Heart right ventricle (tissue), 16 donors: ENCODE measurements around the gene MAL. TPM values are rescaled to one million over a fixed set of nuclear protein-coding genes. Genes with fewer than 3 reads are reported as not detected.

ENCODE experiments used
- ATAC-seq, 8 donors: fragments of 200-7000 bp; cut with Tn5 transposase; one replicate each; pipeline ENCODE4 v1.9.1; 2020; ENCODE audit warnings: mild to moderate bottlenecking in 8 of 8, moderate library complexity in 8 of 8, moderate number of reproducible peaks in 1 of 8
- DNase-seq, 2 donors: peaks; one replicate each; pipeline ENCODE4 v3.0.0-alpha.2; 2020
- H3K27ac ChIP-seq, 10 donors: fragments of 200-600 bp; sonication (generic) in 2 of 10; one replicate each; pipeline versions ENCODE4 v1.5.0 to v1.8.0; 2020 to 2022; ENCODE audit warnings: mild to moderate bottlenecking in 3 of 10
- H3K27me3 ChIP-seq, 7 donors: fragments of 200-600 bp; one replicate each; pipeline ENCODE4 v1.8.0; 2021 to 2022; ENCODE audit warnings: mild to moderate bottlenecking in 2 of 7
- H3K36me3 ChIP-seq, 9 donors: fragments of 200-600 bp; sonication (generic) in 1 of 9; one replicate each; pipeline versions ENCODE4 v1.5.0 to v1.8.0; 2020 to 2022; ENCODE audit warnings: mild to moderate bottlenecking in 2 of 9
- H3K4me1 ChIP-seq, 9 donors: fragments of 200-600 bp; sonication (generic) in 1 of 9; one replicate each; pipeline versions ENCODE4 v1.5.0 to v1.8.0; 2020 to 2022; ENCODE audit warnings: mild to moderate bottlenecking in 4 of 9
- H3K4me3 ChIP-seq, 10 donors: fragments of 200-600 bp; sonication (generic) in 2 of 10; one replicate each; pipeline versions ENCODE4 v1.5.0 to v1.8.0; 2020 to 2022; ENCODE audit warnings: mild to moderate bottlenecking in 7 of 10, moderate library complexity in 2 of 10
- H3K9me3 ChIP-seq, 11 donors: fragments of 200-600 bp in 10 of 11; sonication (generic) in 2 of 11; one replicate each; pipeline versions ENCODE4 v1.5.0 to v1.8.0; 2013 to 2022; ENCODE audit warnings: mild to moderate bottlenecking in 2 of 11, control low read depth in 1 of 11, moderate library complexity in 1 of 11
- CTCF ChIP-seq, 9 donors: fragments of 200-600 bp; sonication (generic) in 2 of 9; IDR thresholded peaks; one replicate each; pipeline versions ENCODE4 v1.5.0 to v1.8.0; 2021 to 2022; ENCODE audit warnings: antibody characterized with exemption in 9 of 9, mild to moderate bottlenecking in 5 of 9, moderate library complexity in 1 of 9
- WGBS, 2 donors: extraction: QIAGEN DNeasy Blood & Tissue Kit; methylation state at CpG; one replicate each; pipeline ENCODE4 v1.1.7; 2013; ENCODE audit warnings: inconsistent platforms in 1 of 2; 5-methylcytosine and 5-hydroxymethylcytosine counted together
- intact Hi-C, 10 donors: fragments of 100-400 bp; cut with DNase I; formaldehyde crosslinking; loops; one replicate each; pipeline versions ENCODE4 v1.11.1 to v1.14.2; 2022
- polyA plus RNA-seq, 2 donors: library from polyadenylated mRNA; stranded (reverse); fragments of 200-250 nt; gene quantifications; one replicate each; pipeline ENCODE4 v1.2.3, GENCODE V29; 2013
- total RNA-seq, 10 donors: library from RNA; stranded (reverse); fragmentation: NEBNext Ultra II Directional in 3 of 10; extraction: Animal tissue kit (Norgen Biotek cat#: 25700) in 3 of 10; gene quantifications; one replicate each; pipeline versions ENCODE4 v1.2.1 to v1.2.4, GENCODE V29; 2021 to 2023
- donor health status: Arrhythmogenic right ventricular cardiomyopathy.
- donor health status: ischemic (EF 13 %, LVEDD 7.1; RV severe dilation, severe dysfunction).
- donor health status: healthy with polysubstance abuse.
- donor health status: DM: no; HTN: yes; CAD: no.
- donor health status: DM: no; HTN: no; CAD: no.
- donor health status: ischemic (EF 25% LVEDD 6.9; RV normal size, moderate dysfunction).
- donor health status: ischemic (EF 25% LVEDD 5.7; RV mildly dilated, moderate dysfunction).
- donor health status: healthy.
- donor health status: DM: yes; HTN: yes; CAD: no.
- donor health status: Ischemic cardiomyopathy.
- donor health status: ischemic (EF 35%, LVEDD 5.7; RV mildly dilated, moderate dysfunction).
- donor health status: nonischemic (EF 11% LVEDD 7.7; RV severe dilation, severe dysfunction).
- donor health status: DM: yes; HTN: yes; CAD: no.
- donor health status: PGD.
- donor health status: ischemic (EF 29% LVEDD 5.4; RV normal size, mild dysfunction).
- donor health status: nonischemic (EF 23%, LVEDD 6.1; RV moderate dilation, normal function).

MAL gene
- total and polyA plus RNA-seq, 12 donors = 1.5 to 10.5 (median 3.6) TPM

- no peak for TF ChIP-seq CTCF (IDR thresholded peaks at IDR 0.05)
- peaks cover 0 to 43% (median 21%) of the 10 kb centered on the region in 7 donors for H3K27me3 ChIP-seq
- no peak overlapping the region for H3K4me3 ChIP-seq
- no peaks in the 10 kb centered on the region for H3K36me3 ChIP-seq
- no peak overlapping the region for H3K27ac ChIP-seq
- no peaks in the 10 kb centered on the region for H3K9me3 ChIP-seq
- ATAC-seq = no peak
- no peaks in the 10 kb centered on the region for H3K4me1 ChIP-seq
- no peak for DNase-seq
- 40 to 44% methylated on average over 9 of the region's 9 CpGs for WGBS, 2 donors
- intact Hi-C loops = no loop called here
Observed at GRCh38 chr2:94984964-94985575, 40.4 kb upstream of the MAL start.

- ATAC-seq (no peak), DNase-seq (no peak)
- no peaks in the 10 kb centered on the region for H3K4me1 ChIP-seq
- no peak overlapping the region for H3K4me3 ChIP-seq
- H3K27me3 ChIP-seq = peaks cover 0 to 46% (median 21%) of the 10 kb centered on the region in 7 donors
- intact Hi-C loops = no loop called here
- no peaks in the 10 kb centered on the region for H3K9me3 ChIP-seq
- no peaks in the 10 kb centered on the region for H3K36me3 ChIP-seq
- H3K27ac ChIP-seq = no peak overlapping the region
- WGBS, 2 donors = 76 to 77% methylated on average over 5 of the region's 5 CpGs
- no peak for TF ChIP-seq CTCF (IDR thresholded peaks at IDR 0.05)
Observed at GRCh38 chr2:94985636-94986035, 39.9 kb upstream of the MAL start.

- no peak overlapping the region for H3K27ac ChIP-seq
- no peaks in the 10 kb centered on the region for H3K36me3 ChIP-seq
- no peaks in the 10 kb centered on the region for H3K9me3 ChIP-seq
- intact Hi-C loops = no loop called here
- 63 to 72% methylated on average over 3 of the region's 3 CpGs for WGBS, 2 donors
- peak in 1 of 2 donors; percentile 46 for DNase-seq
- TF ChIP-seq CTCF (IDR thresholded peaks at IDR 0.05) = peak in 8 of 9 donors; percentile 38 to 72 (median 68)
- no peaks in the 10 kb centered on the region for H3K4me1 ChIP-seq
- H3K4me3 ChIP-seq = no peak overlapping the region
- ATAC-seq = peak in 1 of 8 donors; percentile 66
- H3K27me3 ChIP-seq = peaks cover 0 to 46% (median 25%) of the 10 kb centered on the region in 7 donors
Observed at GRCh38 chr2:94986392-94986963, 39.0 kb upstream of the MAL start.

- no peaks in the 10 kb centered on the region for H3K9me3 ChIP-seq
- H3K4me3 ChIP-seq = no peak overlapping the region
- no peak overlapping the region for H3K27ac ChIP-seq
- ATAC-seq (no peak), DNase-seq (no peak)
- no peaks in the 10 kb centered on the region for H3K36me3 ChIP-seq
- H3K27me3 ChIP-seq = peaks cover 0 to 46% (median 25%) of the 10 kb centered on the region in 7 donors
- WGBS, 2 donors = 80 to 82% methylated on average over 15 of the region's 15 CpGs
- intact Hi-C loops = no loop called here
- no peak for TF ChIP-seq CTCF (IDR thresholded peaks at IDR 0.05)
- no peaks in the 10 kb centered on the region for H3K4me1 ChIP-seq
Observed at GRCh38 chr2:94987074-94988020, 38.2 kb upstream of the MAL start.
